K562 (cell line): ENCODE measurements around the gene RBBP7. TPM values are rescaled to one million over a fixed set of nuclear protein-coding genes. Genes with fewer than 3 reads are reported as not detected.

ENCODE experiments used
- ATAC-seq: fragments of 200-7000 bp; cut with Tn5 transposase; 3 replicates; pipeline ENCODE4 v1.9.1; 2020; ENCODE audit warnings: moderate library complexity
- BruUV-seq: library from RNA; stranded (reverse); fragments of 400-500 nt; replicated peaks from 2 replicates; lab custom pipeline; 2021; lab: Mats Ljungman, UMichigan
- CTCF ChIA-PET: fragments of 300-600 bp; formaldehyde crosslinking; extraction: SDS; loops from one replicate; lab custom pipeline; 2021; ENCODE audit warnings: low intra/inter-chr PET ratio; lab: Yijun Ruan, JAX
- POLR2A ChIA-PET: fragments of 300-600, 350-650 bp; sonication (Branson Sonifier 250); formaldehyde crosslinking; extraction: SDS; loops from one replicate; lab custom pipeline; 2021; ENCODE audit warnings: antibody characterized with exemption, inconsistent platforms; lab: Yijun Ruan, JAX
- DNase-seq, 4 experiments: peaks; one replicate each; pipeline versions ENCODE4 v3.0.0 to v3.0.0-alpha.2; 2011 to 2018; ENCODE audit warnings: low spot score in 3 of 4, mixed read lengths in 3 of 4; ENCODE audit errors: extremely low read depth in 1 of 4
- FAIRE-seq: peaks from 2 replicates; lab custom pipeline; 2011; peaks lifted over from hg19 to GRCh38; lab: Jason Lieb, UNC
- H2AFZ ChIP-seq: 2 replicates; pipeline ENCODE4 v1.6.0; 2011; ENCODE audit warnings: low read depth, low read length, control low read depth, inconsistent platforms
- H3K27ac ChIP-seq: fragments of 200-600 bp; 3 replicates; pipeline ENCODE4 v1.8.0; 2011; ENCODE audit warnings: low read depth, mild to moderate bottlenecking, control low read depth, inconsistent platforms, low read length, moderate library complexity, mixed read lengths; ENCODE audit errors: extremely low read depth
- H3K27me3 ChIP-seq, 2 experiments: fragments of 300-600 bp in 1 of 2; 2 replicates in 1 of 2; 3 replicates in 1 of 2; pipeline versions ENCODE4 v1.6.0 to v1.8.0; 2011; ENCODE audit warnings: inconsistent platforms in 2 of 2, low read length in 2 of 2, mild to moderate bottlenecking in 1 of 2, mixed read lengths in 1 of 2, moderate library complexity in 1 of 2; ENCODE audit not compliant: control insufficient read depth in 2 of 2, insufficient read depth in 2 of 2
- H3K36me3 ChIP-seq: fragments of 300-600 bp; 3 replicates; pipeline ENCODE4 v1.8.0; 2011; ENCODE audit warnings: mild to moderate bottlenecking, low read length, inconsistent platforms; ENCODE audit not compliant: control insufficient read depth, insufficient read depth
- H3K4me1 ChIP-seq, 2 experiments: fragments of 200-600 bp in 1 of 2; replicated peaks in 1 of 2; 2 replicates in 1 of 2; 3 replicates in 1 of 2; pipeline versions ENCODE4 v1.5.1 to v1.8.0; 2011; ENCODE audit warnings: inconsistent platforms in 2 of 2, low read length in 2 of 2, mild to moderate bottlenecking in 1 of 2, mixed read lengths in 1 of 2, moderate library complexity in 1 of 2; ENCODE audit not compliant: control insufficient read depth in 2 of 2, insufficient read depth in 2 of 2
- H3K4me2 ChIP-seq: 2 replicates; pipeline ENCODE4 v1.6.1; 2011; ENCODE audit warnings: low read length, control low read depth, inconsistent platforms, mixed read lengths; ENCODE audit not compliant: insufficient read depth
- H3K4me3 ChIP-seq: fragments of 200-600 bp; sonication (generic), shearing (Covaris generic); 2 replicates; pipeline ENCODE4 v1.5.1; 2016; ENCODE audit warnings: control low read depth, inconsistent platforms
- H3K79me2 ChIP-seq: fragments of 200-600 bp; 3 replicates; pipeline ENCODE4 v1.8.0; 2011; ENCODE audit warnings: low read length, inconsistent platforms; ENCODE audit not compliant: control insufficient read depth, insufficient read depth
- H3K9ac ChIP-seq, 2 experiments: 2 replicates each; pipeline versions ENCODE4 v1.6.0 to v1.6.1; 2011; ENCODE audit warnings: low read depth in 2 of 2, low read length in 2 of 2, control low read depth in 1 of 2, inconsistent platforms in 1 of 2, mild to moderate bottlenecking in 1 of 2, mixed read lengths in 1 of 2; ENCODE audit not compliant: insufficient read depth in 1 of 2
- H3K9me1 ChIP-seq: one replicate; pipeline ENCODE4 v1.6.0; 2011; ENCODE audit warnings: inconsistent platforms, mild to moderate bottlenecking, low read length, moderate library complexity; ENCODE audit not compliant: control insufficient read depth, insufficient read depth
- H3K9me3 ChIP-seq: replicated peaks from 2 replicates; pipeline ENCODE4 v1.5.1; 2011; ENCODE audit warnings: low read depth, low read length, inconsistent platforms; ENCODE audit not compliant: control insufficient read depth, insufficient read depth
- H4K20me1 ChIP-seq: replicated peaks from 2 replicates; pipeline ENCODE4 v1.6.1; 2011; ENCODE audit warnings: low read length, inconsistent platforms, mixed read lengths; ENCODE audit not compliant: control insufficient read depth, insufficient read depth
- ARNT ChIP-seq, 2 experiments: fragments of 450-650 bp; IDR thresholded peaks; 2 replicates each; pipeline ENCODE4 v1.6.1; 2016; ENCODE audit warnings: mild to moderate bottlenecking in 1 of 2
- BRF1 ChIP-seq: IDR thresholded peaks from 3 replicates; pipeline ENCODE4 v1.6.1; 2011; ENCODE audit warnings: borderline replicate concordance, mild to moderate bottlenecking; ENCODE audit not compliant: insufficient read length; ENCODE audit errors: extremely low read depth
- HMG20B ChIP-seq: fragments of 250-450 bp; sonication (Bioruptor Pico); IDR thresholded peaks from 2 replicates; pipeline ENCODE4 v1.5.0; 2021; ENCODE audit warnings: mild to moderate bottlenecking
- HNRNPH1 ChIP-seq: fragments of 200-400 bp; formaldehyde crosslinking; optimal IDR thresholded peaks from 2 replicates; pipeline ENCODE3; 2017; ENCODE audit warnings: low read depth, mild to moderate bottlenecking, low read length, moderate library complexity
- HNRNPK ChIP-seq: fragments of 200-400 bp; formaldehyde crosslinking; IDR thresholded peaks from one replicate; pipeline ENCODE4 v1.6.1; 2018; ENCODE audit warnings: mild to moderate bottlenecking, low read depth, low read length; ENCODE audit not compliant: poor library complexity, severe bottlenecking
- MECOM ChIP-seq: fragments of 250-450 bp; sonication (Bioruptor Pico); IDR thresholded peaks from 2 replicates; pipeline ENCODE4 v1.8.0; 2022; ENCODE audit warnings: inconsistent platforms
- MLX ChIP-seq, 2 experiments: fragments of 450-650 bp in 1 of 2; sonication (generic) in 1 of 2; formaldehyde crosslinking; conservative IDR thresholded peaks; 2 replicates each; pipeline versions ENCODE4 v1.4.0 to v1.8.1; 2020 to 2022; ENCODE audit warnings: mild to moderate bottlenecking in 1 of 2, missing genetic modification reagents in 1 of 2
- NFE2 ChIP-seq: IDR thresholded peaks from 2 replicates; pipeline ENCODE4 v1.6.1; 2014; ENCODE audit warnings: antibody characterized with exemption, low read depth
- PCBP1 ChIP-seq: fragments of 200-400 bp; formaldehyde crosslinking; IDR thresholded peaks from 2 replicates; pipeline ENCODE4 v1.6.1; 2018; ENCODE audit warnings: mild to moderate bottlenecking, low read depth, low read length; ENCODE audit not compliant: poor library complexity, severe bottlenecking
- POLR2H ChIP-seq: IDR thresholded peaks from 2 replicates; pipeline ENCODE4 v1.6.1; 2016; ENCODE audit warnings: missing genetic modification characterization, low read depth, mild to moderate bottlenecking, control low read depth, missing compliant biosample characterization, moderate library complexity
- PTRF ChIP-seq: fragments of 450-650 bp; IDR thresholded peaks from 2 replicates; pipeline ENCODE4 v1.6.1; 2016; ENCODE audit warnings: mild to moderate bottlenecking, missing genetic modification characterization, missing compliant biosample characterization
- SOX6 ChIP-seq: fragments of 450-650 bp; IDR thresholded peaks from 2 replicates; pipeline ENCODE4 v1.6.1; 2014; ENCODE audit warnings: mild to moderate bottlenecking
- ZFP1 ChIP-seq: fragments of 450-650 bp; formaldehyde crosslinking; IDR thresholded peaks from 2 replicates; pipeline ENCODE4 v1.4.0; 2020; ENCODE audit warnings: mild to moderate bottlenecking, mixed read lengths
- ZNF197 ChIP-seq: fragments of 200-800 bp; sonication (Bioruptor generic); IDR thresholded peaks from 2 replicates; pipeline ENCODE4 v1.6.1; 2016; ENCODE audit warnings: low read depth, missing genetic modification characterization, missing compliant biosample characterization
- WGBS: fragments of 100-300 bp; shearing (Covaris generic); methylation state at CpG from one replicate; pipeline ENCODE4 v1.1.6; 2016; ENCODE audit warnings: low coverage, mixed read lengths; ENCODE audit not compliant: insufficient coverage; ENCODE audit errors: missing lambda C conversion rate; 5-methylcytosine and 5-hydroxymethylcytosine counted together
- in situ Hi-C: fragments of 300-500 bp; cut with MboI; formaldehyde crosslinking; loops from 4 replicates; pipeline ENCODE4 v1.15.0; 2018; ENCODE audit warnings: inconsistent platforms, mixed read lengths
- intact Hi-C: fragments of 100-400 bp; cut with micrococcal nuclease; formaldehyde crosslinking; loops from 2 replicates; pipeline ENCODE4 v1.14.2; 2022
- polyA plus RNA-seq, 8 experiments: library from polyadenylated mRNA; depleted of rRNA in 4 of 8; stranded (reverse) in 5 of 8; unstranded in 3 of 8; fragments of >200 nt; fragmentation: Nextera tagmentation in 2 of 8; fragmentation: Illumina TruSeq in 1 of 8; extraction: Ambion mirVana in 2 of 8; extraction: Trizol in 1 of 8; gene quantifications; 2 replicates each; pipeline versions ENCODE4 v1.2.1 to v1.2.3, GENCODE V29; 2011 to 2014; ENCODE audit warnings: inconsistent platforms in 1 of 8, missing spikeins in 1 of 8
- total RNA-seq, 7 experiments: library from RNA; depleted of rRNA in 6 of 7; stranded (reverse); fragments of >200 nt in 6 of 7; fragmentation: Illumina TruSeq in 2 of 7; extraction: Trizol in 2 of 7; gene quantifications; 2 replicates each; pipeline versions ENCODE4 v1.2.1 to v1.2.3, GENCODE V29; 2011 to 2021; ENCODE audit warnings: low replicate concordance in 1 of 7

Gene RBBP7
- total and polyA plus RNA-seq, 9 of the 15 experiments (the other 6 are each of a cell fraction or from before 2014, with no cell fraction given) = 79.0 to 364 (median 182) TPM

- no TSS peak for BruUV-seq
- peaks cover 96% of the 10 kb centered on the region for H3K36me3 ChIP-seq
- 85% methylated on average over 11 of the region's 11 CpGs for WGBS
- H3K27me3 ChIP-seq = no peaks in the 10 kb centered on the region
- DNase-seq = no peak
- no peak overlapping the region for H2AFZ ChIP-seq
- H3K4me1 ChIP-seq = peaks cover 0 to 3% of the 10 kb centered on the region in 2 experiments; a peak in 3 of 5 replicates
- no peak overlapping the region for H3K9ac ChIP-seq
- intact Hi-C loops = no loop called here
- no peaks in the 10 kb centered on the region for H3K9me1 ChIP-seq
- no peak for FAIRE-seq
- no peak overlapping the region for H3K4me2 ChIP-seq
- POLR2A ChIA-PET = interaction anchor here (0.6 to 0.7 kb wide), 2 partner anchors 13 to 51 kb away, joined by 3 to 4 read pairs; no protein-coding TSS in a partner anchor
- TF ChIP-seq ZNF197 (CRISPR knock-in tag) (no peak), ARNT (IDR thresholded peaks at IDR 0.05) (no peak), PCBP1 (no peak), NFE2 (no peak), SOX6 (no peak), BRF1 (no peak), HNRNPK (no peak), HMG20B (CRISPR knock-in tag) (no peak), PTRF (tag) (no peak), HNRNPH1 (no peak), MECOM (CRISPR knock-in tag) (no peak), ZFP1 (no peak), MLX (CRISPR knock-in tag; conservative IDR thresholded peaks at IDR 0.05) (no peak), POLR2H (tag) (no peak)
- no peaks in the 10 kb centered on the region for H4K20me1 ChIP-seq
- no peak overlapping the region for H3K4me3 ChIP-seq
- CTCF ChIA-PET = no interaction called here
- no peak for ATAC-seq
- no peaks in the 10 kb centered on the region for H3K9me3 ChIP-seq
- no peak overlapping the region for H3K27ac ChIP-seq
- in situ Hi-C loops = no loop called here
- no peaks in the 10 kb centered on the region for H3K79me2 ChIP-seq
These were observed 31.7 kb downstream of the RBBP7 start for GRCh38 chrX:16838202-16839066.
